ENCODE data around the gene ADGRA1.
"Not testable (repeated sequence)": the region's sequence is repeated elsewhere in the genome, so short reads cannot be mapped to it uniquely, and the experiment has no call there.

Gene ADGRA1

DNA sequence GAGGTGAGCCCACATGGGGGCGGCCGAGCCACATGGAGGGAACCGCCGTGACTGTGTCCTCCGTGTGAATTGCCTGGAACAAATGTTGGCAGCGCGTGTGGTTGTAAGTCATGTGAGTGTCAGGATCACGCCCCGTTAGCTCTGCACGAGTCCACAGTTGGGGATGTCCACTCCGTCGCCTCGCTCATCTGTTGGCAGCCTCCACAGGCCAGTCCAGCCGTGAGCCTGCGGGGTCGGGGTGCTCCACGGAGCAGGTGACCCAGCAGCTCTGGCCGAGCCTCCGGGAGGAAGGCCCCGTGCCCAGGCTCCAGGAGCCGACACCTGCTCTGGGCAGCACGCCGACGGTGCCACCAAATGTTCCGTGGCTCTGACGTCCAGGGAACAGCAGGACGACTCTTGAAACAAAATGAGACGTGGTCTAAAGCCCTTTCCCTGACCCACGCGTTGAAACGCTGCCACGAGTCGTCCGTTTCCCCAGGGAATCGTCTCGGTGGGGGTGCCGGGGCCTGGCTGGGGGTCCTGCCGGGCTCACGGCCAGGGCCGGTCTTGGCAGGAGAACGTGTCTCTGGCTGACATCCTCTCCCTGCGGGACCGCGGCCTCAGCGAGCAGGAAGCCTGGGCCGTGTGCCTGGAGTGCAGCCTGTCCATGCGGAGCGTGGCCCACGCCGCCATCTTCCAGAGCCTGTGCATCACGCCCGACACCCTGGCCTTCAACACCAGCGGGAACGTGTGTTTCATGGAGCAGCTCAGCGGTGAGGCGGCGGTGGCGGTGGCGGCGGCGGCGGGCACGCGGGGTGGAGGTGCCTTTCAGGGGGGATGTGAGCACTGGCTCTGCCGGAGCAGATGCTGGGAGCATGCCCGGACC lies 79.3 kb downstream of the ADGRA1 start:
- no peak for DNase-seq

DNA sequence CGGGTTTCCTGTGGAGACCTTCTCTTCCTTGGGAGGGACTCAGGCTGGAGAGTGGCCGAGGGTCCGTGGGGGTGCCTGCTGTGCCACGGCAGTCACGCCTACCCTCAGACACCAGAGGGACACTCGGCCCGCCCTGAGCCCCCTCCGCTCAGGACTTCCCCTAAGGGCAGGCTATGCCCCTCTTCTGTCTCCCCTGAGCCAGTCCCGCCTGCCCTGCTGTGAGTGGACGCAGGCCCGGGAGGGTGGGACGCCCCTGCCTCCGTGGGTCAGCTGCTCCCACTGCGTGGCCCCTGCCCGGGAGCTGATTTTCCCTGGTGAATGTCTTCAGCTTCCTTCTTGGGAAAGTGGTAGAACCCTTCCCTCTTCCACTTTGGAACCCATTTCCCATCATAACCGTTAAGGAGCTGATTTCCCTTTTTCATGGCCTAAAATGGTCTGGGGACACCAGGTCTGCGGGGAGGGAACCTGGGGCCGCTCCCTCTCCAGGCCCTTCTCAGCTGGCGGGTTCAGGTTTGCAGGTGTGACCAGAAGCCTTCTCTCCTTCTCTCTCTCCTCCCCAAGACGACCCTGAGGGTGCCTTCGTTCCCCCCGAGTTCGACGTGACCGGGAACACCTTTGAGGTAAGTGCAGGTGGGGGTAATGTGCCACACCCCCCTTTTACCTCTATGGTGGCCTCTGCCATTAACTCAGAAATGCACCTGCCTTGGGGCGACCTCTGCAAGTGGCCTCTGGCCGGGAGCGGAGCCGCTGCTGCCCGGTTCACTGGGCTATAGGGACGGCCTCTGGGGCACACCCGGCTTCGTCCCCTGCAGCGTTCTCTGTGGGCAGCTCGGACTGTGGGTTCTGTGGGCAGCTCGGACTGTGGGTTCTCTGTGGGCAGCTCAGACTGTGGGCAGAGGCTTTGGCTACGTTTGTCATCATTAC lies 80.2 kb downstream of the ADGRA1 start:
- no peak for DNase-seq

DNA sequence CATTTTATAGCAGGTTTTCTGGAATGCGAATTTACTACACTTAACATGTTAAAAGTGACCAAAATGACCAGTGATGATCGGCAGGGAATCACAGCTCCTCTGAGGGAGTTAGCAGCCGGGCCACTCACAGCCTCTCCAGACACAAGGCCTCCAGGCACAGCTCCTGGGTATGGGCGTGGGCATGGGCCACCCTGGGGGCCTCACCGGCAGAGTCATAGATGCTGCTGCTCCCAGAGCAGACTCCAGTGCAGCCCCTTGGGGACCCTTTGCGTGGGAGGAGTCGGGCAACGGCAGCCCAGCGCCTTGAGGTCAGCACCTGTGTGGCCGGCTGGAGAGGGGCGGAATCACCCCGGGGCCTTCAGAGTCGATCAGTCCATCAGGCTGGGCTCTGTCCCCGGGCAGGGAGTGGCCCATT lies 80.9 kb downstream of the ADGRA1 start:
- no peak for DNase-seq

DNA sequence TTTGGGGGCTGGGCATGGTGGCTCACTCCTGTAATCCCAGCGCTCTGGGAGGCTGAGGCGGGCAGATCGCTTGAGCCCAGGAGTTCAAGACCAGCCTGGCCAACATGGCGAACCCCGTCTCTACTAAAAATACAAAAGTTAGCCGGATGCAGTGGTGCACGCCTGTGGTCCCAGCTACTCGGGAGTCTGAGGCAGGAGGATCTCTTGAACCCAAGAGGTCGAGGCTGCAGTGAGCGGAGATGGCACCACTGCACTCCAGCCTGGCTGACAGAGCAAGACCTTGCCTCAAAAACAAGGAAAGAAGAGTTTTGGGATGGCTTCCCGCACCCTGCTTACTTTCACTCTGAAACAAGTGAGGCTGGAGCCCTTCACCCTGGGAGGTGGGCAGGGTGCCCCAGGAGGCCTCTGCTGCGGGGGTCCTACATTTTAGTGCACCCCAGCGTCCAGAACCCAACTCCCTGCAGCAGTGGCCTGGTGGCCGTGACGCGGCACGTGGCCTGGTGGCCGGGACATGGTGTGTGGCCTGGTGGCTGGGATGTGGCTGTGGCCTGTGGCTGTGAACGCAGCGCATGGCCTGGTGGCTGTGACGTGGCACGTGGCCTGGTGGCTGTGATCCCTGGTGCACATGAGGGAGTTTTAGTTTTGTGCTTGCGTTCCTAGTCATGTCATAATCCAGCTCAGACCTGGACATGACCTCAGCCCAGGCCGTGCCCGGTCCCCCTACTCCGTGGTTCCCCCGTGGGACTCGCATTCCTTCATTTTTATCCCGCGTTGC lies 81.6 kb downstream of the ADGRA1 start:
- DNase-seq, result no peak

DNA sequence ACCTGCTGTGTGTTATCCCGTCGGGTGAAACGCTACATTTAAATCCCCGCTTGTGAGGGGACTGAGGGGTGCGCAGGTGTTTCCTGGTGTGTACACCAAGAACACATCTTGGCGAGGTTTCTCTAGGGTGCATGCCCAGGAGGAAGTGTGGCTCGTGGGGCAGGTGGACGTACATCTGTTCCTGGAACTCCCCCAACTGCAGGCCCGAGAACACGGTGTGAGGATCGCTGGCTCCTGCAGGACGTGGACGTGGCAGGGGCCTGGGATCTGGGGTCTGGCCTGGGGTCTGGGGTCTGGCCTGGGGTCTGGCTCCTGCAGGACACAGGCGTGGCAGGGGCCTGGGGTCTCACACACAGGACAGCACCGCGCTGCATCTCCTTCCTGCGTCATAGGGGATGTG lies 82.4 kb downstream of the ADGRA1 start:
- DNase-seq, result no peak

DNA sequence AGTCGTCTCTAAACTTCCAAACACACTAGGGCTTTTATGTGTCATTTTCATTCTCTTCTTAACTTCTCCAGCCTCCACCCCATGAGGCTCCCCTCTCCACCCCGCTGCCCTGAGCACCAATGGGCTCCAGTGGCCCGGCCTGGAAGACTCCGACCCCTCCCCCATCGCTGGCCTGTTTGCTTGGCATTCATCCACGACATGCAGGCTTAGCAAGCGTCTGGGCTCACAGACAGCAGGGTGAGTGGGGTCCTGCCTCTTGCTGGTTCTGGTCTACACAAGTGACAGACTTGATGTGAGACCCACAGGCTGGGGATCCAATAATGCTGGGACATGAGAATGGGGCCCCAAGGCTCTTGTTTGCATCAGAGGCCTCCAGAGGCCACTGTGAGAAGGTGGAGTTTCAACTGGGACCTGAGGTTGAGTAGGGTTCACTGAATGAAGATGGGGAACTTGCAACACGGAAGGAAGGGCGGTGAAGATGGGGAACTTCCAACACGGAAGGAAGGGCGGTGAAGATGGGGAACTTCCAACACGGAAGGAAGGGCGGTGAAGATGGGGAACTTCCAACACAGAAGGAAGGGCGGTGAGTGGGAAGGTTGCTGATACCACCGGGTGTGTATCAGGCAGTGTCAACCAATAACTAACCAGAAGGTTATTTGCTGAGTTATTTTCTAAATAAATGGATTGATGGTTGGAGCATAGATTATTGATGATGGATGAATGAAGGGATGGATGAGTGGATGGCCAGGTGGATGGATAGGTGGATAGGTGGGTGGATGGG lies 86.3 kb downstream of the ADGRA1 start:
- DNase-seq, result no peak

DNA sequence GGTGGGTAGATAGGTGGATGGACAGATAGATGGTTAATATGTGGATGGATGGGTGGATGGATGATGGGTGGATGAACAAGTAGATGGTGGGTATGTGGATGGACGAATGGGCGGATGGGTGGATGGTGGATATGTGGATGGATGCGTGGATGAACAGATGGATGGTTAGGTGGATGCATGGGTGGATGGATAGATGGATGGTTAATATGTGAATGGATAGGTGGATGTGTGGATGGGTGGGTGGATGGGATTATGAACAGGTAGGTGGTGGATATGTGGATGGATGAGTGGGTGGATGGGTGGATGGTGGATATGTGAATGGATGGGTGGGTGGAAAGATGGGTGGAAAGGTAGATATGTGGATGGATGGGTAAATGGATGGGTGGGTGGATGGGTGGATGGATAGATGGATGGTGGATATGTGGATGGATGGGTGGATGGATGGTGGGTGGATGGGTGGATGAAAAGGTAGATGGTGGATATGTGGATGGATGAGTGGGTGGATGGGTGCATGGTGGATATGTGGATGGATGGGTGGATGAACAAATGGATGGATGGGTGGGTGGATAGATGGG lies 87.1 kb downstream of the ADGRA1 start:
- no peak for DNase-seq

DNA sequence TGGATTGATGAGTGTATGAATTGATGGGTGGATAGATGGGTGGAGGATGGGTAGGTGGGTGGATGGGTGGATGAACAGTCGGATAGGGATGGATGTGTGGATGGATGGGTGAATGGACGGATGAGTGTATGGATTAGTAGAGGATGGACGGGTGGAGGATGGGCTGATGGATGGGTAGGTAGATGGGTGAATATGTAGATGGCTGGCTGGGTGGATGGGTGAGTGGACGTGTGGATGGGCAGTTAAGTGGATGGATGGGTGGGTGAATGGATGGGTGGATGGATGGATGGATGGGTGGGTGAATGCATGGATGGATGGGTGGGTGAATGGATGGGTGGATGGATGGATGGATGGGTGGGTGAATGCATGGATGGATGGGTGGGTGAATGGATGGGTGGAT lies 87.9 kb downstream of the ADGRA1 start:
- DNase-seq, result not testable (repeated sequence)

DNA sequence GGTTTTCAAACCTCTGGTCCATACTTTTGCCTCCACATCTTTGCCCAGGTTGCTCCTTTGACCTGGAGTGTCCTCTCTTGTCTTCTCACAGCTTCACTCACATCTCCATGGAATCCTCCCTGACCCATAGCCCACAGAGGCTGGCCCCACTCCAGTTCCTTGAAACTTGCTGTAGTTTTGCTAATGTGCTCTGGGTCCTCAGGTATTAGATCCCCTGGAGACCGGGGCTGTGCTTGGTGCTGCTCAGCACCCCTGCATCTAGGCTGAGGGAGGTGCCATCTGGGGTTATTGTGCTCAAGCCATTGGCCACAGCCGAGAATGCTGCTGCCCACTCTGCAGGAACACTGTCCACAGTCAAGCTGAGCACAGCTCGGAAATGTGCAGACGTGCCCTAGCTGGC lies 88.8 kb downstream of the ADGRA1 start:
- no peak for DNase-seq

DNA sequence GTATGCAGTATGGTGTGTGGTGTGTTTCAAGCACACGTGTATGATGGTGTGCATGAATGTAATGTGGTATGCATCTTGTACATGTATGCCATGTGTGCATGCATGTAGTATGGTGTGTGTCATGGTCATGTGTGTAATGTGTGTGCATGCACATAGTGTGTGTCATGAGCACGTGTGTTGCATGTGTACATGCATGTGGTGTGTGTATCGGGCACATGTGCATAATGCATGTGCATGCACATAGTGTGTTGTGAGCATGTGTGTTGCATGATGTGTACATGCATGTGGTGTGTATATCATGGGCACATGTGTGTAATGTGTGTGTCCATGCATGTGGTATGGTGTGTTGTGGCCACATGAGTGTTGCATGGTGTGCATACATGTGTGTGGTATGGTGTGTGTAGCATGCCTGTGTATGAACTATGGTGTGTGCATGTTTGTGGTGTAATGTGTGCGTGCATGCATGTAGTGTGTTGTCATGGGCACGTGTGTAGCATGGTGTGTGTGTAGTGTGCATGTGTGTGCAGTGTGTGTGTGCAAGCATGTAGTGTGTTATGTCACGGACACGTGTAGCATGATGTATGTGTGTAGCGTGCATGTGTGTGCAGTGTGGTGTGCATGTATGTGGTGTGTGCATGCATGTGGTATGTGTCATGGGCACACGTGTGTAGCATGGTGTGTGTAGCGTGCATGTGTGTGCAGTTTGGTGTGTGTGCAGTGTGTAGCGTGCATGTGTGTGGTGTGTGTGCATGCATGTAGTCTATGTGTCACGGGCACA lies 89.8 kb downstream of the ADGRA1 start:
- DNase-seq, result no peak

DNA sequence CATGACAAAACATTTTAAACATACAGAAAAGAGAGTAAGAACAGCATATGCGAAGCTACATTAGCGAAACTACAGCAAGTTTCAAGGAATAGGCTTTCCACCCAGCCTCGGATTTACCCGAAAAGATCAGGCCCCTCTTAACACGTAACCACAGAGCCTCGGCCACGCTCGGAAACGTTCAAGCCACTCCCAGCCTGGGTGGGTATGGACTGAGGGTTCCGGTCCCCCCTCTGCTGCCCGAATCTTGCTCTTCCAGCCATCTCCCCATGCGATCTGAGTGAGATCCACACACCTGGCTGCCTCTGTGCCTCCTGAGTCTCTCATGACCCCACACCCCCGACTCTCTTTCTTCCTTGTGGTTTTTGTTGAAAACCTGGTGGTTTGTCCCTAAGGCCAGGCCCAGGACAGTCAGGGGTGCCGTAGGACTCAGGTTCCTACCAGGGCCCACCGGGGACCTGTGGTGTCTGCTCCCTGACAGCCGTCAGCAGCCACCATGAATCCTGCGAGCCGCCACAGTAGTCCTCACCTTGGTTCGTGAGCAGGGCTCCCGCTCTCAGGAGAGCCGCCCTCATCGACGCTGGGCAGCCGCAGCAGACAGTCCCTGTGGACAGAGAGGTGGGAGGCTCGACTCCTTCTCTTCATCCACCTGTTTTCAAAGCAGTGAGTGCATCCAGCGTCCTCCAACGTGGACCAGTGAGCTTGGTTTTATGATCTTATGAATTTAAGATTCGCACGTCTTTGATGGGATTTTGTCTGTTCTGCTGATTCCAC lies 90.8 kb downstream of the ADGRA1 start:
- DNase-seq, result no peak

DNA sequence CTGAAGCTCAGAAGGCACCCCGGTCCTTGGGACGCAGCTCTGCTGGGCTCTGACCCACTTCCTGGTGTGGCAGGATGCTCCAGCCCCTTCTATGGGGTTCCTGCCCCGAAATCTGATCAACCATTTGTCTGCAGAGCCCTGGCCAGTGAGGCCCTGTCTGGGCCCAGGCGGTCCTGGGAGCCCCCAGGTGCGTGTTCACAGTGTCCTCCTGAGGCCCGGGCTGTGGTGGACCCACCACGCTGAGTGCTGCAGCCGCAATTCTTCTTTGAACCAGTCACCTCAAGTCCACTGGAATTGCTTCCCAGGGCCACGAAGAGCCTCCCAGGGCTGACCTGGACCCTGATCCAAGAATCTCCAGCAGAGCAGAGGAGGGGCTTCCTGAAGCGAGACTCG lies 91.4 kb downstream of the ADGRA1 start:
- DNase-seq, result no peak

DNA sequence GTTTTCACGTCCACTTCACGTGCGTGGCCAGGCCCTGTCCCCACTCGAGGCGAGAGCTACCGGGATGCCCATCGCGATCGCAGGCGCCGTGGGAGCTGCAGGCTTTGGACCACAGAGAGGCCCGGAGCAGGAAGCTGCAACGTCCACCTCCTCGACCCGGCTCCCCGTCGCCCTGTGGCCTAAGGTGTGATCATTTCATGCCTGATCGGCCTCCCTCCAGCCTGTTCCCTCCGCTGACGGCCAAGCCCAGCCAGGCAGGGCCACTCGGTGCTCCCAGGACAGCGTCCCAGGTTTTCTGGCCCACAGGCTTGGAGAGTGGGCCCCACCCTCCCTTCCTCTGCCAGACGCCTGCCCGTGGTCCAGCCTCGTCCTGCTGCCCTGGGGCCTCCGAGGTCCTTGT lies 91.9 kb downstream of the ADGRA1 start:
- DNase-seq, result no peak

DNA sequence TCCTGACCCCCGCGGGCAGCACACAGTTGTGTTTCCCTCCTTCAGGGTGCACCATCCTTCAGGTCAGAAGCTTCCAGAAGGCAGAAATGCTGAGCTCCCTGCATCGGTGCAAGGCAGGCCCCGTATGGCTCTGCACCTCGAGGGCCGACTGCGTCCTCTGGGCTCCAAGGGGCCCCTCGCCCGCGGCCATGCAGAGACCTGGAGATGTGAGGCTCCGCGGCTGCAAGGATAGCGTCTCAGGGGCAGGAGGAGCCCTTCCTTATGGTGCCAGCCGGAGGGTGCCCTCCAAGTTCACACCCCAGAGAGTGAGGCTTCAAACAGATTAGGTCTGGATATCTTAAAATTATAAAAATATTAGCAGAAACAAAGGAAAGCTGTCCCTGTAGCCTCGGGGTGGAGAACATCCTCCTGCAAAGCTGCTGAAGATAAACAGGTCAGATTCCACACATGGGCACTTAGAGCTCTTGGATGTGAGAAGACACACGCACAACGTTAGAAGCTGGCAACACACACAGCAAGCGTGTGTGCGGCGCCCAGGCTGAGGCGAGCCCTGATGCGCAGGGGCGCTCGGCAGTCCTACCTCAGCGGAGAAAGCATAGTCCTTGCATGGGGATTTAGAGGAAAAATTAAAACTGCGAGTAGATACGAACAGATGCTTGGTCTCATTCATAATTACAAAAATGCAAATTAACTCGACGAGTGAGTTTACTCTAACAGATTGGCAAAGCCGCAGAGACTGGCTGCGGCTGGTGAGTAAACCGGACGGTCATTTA lies 92.7 kb downstream of the ADGRA1 start:
- DNase-seq, result no peak

DNA sequence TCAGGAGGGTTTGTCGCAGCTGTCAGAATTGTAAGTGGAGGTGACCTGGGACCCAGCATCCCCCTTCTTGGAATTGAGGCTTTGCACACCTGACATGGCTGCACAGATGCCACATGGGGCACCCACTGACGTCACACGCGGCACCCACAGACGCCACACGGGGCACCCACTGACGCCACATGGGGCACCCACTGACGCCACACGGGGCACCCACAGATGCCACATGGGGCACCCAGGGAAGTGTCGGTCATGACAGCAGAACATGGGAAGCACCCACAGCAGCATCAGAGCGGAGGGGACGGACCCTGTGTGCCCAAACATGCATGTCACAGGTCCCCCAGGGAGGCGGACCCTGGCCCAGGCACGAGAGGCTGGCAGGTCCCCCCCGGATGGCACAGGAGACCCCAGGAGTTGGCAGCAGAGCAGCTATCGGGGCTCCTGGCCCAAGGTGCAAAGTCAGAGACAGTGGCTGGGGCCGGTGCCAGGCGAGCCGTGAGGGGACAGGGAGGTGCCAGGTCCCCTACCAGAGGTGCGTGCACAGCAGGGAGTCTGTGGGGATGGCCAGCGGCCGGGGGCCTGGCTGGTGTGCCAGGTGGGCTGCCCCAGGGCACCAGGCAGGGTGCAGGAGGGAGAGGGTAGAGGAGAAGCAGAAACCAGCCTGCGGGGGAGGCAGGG lies 93.4 kb downstream of the ADGRA1 start:
- no peak for DNase-seq

Measured in NCI-H2227 treated with DMSO at 0.1 percent for 48 hours (cell line).